ENCODE data around the gene SNX8. TPM values are rescaled to one million over a fixed set of nuclear protein-coding genes. Genes with fewer than 3 reads are reported as not detected.

SNX8 gene
- total and polyA plus RNA-seq, 2 of the 8 experiments (the other 6 are each of a cell fraction or from before 2014, with no cell fraction given) = 46.2 to 70.8 TPM

DNA sequence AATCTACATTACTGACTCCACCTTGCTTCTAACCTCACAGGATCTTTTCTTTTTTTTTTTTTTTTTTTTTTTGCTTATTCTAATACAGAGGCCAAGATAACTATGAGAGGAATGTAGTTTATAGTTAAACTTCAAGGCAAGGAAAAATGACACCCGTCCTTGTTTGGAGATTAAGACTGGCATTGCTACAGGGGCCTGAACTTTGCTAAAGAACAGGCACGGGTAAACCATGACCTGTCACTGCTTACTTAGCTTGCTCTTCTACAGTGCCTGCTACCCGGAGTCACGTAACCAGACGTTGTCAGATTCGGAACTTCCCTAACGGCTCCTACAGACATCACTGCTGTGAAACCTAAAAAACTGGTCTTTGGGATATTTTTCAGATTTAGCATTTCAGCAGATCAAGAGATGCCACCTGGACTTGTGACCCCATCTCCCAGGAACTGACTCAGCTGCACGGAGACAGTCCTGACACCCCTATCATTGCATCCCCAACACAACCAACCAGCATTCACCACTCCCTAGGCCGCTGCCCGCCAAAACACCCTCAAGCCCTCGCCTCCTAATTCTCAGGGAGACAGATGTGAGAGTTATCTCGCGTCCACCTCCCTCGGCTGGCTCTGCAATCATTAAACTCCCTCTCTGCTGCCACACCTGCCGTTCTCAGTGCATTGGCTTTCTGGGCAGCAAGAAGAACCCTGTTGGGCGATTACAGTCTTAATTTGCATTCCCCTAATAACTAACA is 109.0 kb downstream of the SNX8 start:
- 93% methylated on average over 16 of the region's 16 CpGs; no CpG with 5 or more reads in 1 of the 2 experiments for WGBS, 2 experiments (ENCODE audit: extremely low coverage in 1 of 2, insufficient coverage in 1 of 2, insufficient read length in 1 of 2, insufficient replicate concordance in 2 of 2, low coverage in 1 of 2, low lambda C conversion rate in 2 of 2, missing lambda C conversion rate in 1 of 2)
- TF ChIP-seq SP1 (IDR thresholded peaks at IDR 0.05; ENCODE audit: low read depth, low read length) (no peak), CHD1 (IDR thresholded peaks at IDR 0.05; ENCODE audit: low read depth, low read length) (no peak), PHF8 (conservative IDR thresholded peaks at IDR 0.05; ENCODE audit: low read depth, low read length) (no peak), CTBP2 (IDR thresholded peaks at IDR 0.05; ENCODE audit: borderline replicate concordance, insufficient read depth, insufficient read length, low read length) (no peak), EP300 (IDR thresholded peaks at IDR 0.05; ENCODE audit: borderline replicate concordance in 1 of 2, low read depth in 2 of 2, low read length in 2 of 2) (no peak), YY1 (IDR thresholded peaks at IDR 0.05; ENCODE audit: low read depth, low read length) (no peak), SRF (IDR thresholded peaks at IDR 0.05; ENCODE audit: low read depth, low read length) (no peak), BCL11A (IDR thresholded peaks at IDR 0.05; ENCODE audit: low read depth in 2 of 2, low read length in 2 of 2) (no peak), TEAD4 (IDR thresholded peaks at IDR 0.05; ENCODE audit: low read depth, low read length) (no peak)
- TF ChIP-seq, protein P1, sequence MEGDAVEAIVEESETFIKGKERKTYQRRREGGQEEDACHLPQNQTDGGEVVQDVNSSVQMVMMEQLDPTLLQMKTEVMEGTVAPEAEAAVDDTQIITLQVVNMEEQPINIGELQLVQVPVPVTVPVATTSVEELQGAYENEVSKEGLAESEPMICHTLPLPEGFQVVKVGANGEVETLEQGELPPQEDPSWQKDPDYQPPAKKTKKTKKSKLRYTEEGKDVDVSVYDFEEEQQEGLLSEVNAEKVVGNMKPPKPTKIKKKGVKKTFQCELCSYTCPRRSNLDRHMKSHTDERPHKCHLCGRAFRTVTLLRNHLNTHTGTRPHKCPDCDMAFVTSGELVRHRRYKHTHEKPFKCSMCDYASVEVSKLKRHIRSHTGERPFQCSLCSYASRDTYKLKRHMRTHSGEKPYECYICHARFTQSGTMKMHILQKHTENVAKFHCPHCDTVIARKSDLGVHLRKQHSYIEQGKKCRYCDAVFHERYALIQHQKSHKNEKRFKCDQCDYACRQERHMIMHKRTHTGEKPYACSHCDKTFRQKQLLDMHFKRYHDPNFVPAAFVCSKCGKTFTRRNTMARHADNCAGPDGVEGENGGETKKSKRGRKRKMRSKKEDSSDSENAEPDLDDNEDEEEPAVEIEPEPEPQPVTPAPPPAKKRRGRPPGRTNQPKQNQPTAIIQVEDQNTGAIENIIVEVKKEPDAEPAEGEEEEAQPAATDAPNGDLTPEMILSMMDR (IDR thresholded peaks at IDR 0.05; ENCODE audit: control extremely low read depth in 1 of 3, insufficient read depth in 1 of 3, low read depth in 1 of 3, low read length in 3 of 3) = no peak

More for the DNA sequence above, 109.0 kb downstream of the SNX8 start:
- H2AFZ ChIP-seq (ENCODE audit: low read length) = no peak overlapping the region
- no peaks in the 10 kb centered on the region for H3K27me3 ChIP-seq (replicated peaks in 1 of 4; ENCODE audit: control insufficient read depth in 3 of 4, extremely low read depth in 1 of 4, insufficient read depth in 3 of 4, low read length in 3 of 4)
- no peak overlapping the region for H2AK5ac ChIP-seq (ENCODE audit: low read depth, low read length)
- H3K4ac ChIP-seq (replicated peaks; ENCODE audit: insufficient read length, low read depth, low read length) = no peak overlapping the region
- no peak for DNase-seq (ENCODE audit: low read depth in 1 of 2, low spot score in 2 of 2)
- no peak overlapping the region for H3K14ac ChIP-seq (ENCODE audit: insufficient read length)
- peaks cover 4% of the 10 kb centered on the region; the same call in 1 of the 2 replicates for H3K79me1 ChIP-seq (ENCODE audit: low read depth, low read length)
- H2BK5ac ChIP-seq (ENCODE audit: low read depth, low read length) = no peak overlapping the region
- no peak overlapping the region for H3K27ac ChIP-seq (ENCODE audit: low read depth, low read length)
- no peak overlapping the region for H2BK20ac ChIP-seq (ENCODE audit: low read length)
- H3K56ac ChIP-seq (replicated peaks; ENCODE audit: insufficient read length, low read depth, low read length) = no peak overlapping the region
- no peak overlapping the region for H4K8ac ChIP-seq (ENCODE audit: extremely low read depth, insufficient read depth, low read length)
- H2BK12ac ChIP-seq (ENCODE audit: low read depth, low read length) = no peak overlapping the region
- H3K36me3 ChIP-seq (ENCODE audit: control insufficient read depth in 2 of 4, insufficient read depth in 4 of 4, low read length in 3 of 4) = peaks cover 4 to 18% (median 10%) of the 10 kb centered on the region in 4 experiments; a peak in 6 of 8 replicates
- H3K4me1 ChIP-seq (replicated peaks in 1 of 4; ENCODE audit: control insufficient read depth in 3 of 4, insufficient read depth in 4 of 4, low read length in 3 of 4) = no peaks in the 10 kb centered on the region
- ChIA-PET CTCF (ENCODE audit: partially characterized antibody) (interaction anchor here (0.7 to 0.9 kb wide), 2 partner anchors 77 to 143 kb away, joined by 3 read pairs; no protein-coding TSS in a partner anchor), POLR2A (ENCODE audit: partially characterized antibody) (no interaction called here)
- H3K9me3 ChIP-seq (ENCODE audit: insufficient read depth in 2 of 2, low read depth in 1 of 2, low read length in 1 of 2) = no peaks in the 10 kb centered on the region
- H3K4me3 ChIP-seq (ENCODE audit: extremely low read depth in 1 of 4, insufficient read depth in 2 of 4, low read depth in 3 of 4, low read length in 4 of 4) = no peak overlapping the region
- no peak overlapping the region for H2BK120ac ChIP-seq (replicated peaks; ENCODE audit: low read depth, low read length)
- H3K79me2 ChIP-seq (ENCODE audit: control insufficient read depth in 1 of 2, insufficient read depth in 2 of 2, low read length in 2 of 2) = peaks cover 0 to 3% of the 10 kb centered on the region in 2 experiments; a peak in 1 of 4 replicates
- no peak overlapping the region for H4K91ac ChIP-seq (replicated peaks; ENCODE audit: insufficient read length, low read length)
- H3K18ac ChIP-seq (ENCODE audit: extremely low read depth, low read length) = no peak overlapping the region
- no peak overlapping the region for H3K9ac ChIP-seq (replicated peaks in 1 of 4; ENCODE audit: extremely low read depth in 1 of 4, low read depth in 3 of 4, low read length in 3 of 4)
- no peak for FAIRE-seq
- H3K23me2 ChIP-seq (ENCODE audit: low read depth, low read length) = no peaks in the 10 kb centered on the region
- H3K23ac ChIP-seq (ENCODE audit: insufficient read length) = no peak overlapping the region
- peaks cover 12 to 24% of the 10 kb centered on the region in 2 experiments for H4K20me1 ChIP-seq (replicated peaks in 1 of 2; ENCODE audit: control insufficient read depth in 1 of 2, insufficient read depth in 2 of 2, low read length in 2 of 2)
- H4K5ac ChIP-seq (ENCODE audit: insufficient read length, low read depth, low read length) = no peak overlapping the region
- H3K4me2 ChIP-seq (ENCODE audit: insufficient read depth in 1 of 2, low read depth in 2 of 2, low read length in 2 of 2) = no peak overlapping the region
- H2BK15ac ChIP-seq (ENCODE audit: low read length) = no peak overlapping the region
